Ectodermal cell (in vitro differentiated cells): ENCODE results near the gene CRADD. TPM values are rescaled to one million over a fixed set of nuclear protein-coding genes. Genes with fewer than 3 reads are reported as not detected.
"Not testable (repeated sequence)": the region's sequence is repeated elsewhere in the genome, so short reads cannot be mapped to it uniquely, and the experiment has no call there.

ENCODE experiments used
- H3K27ac ChIP-seq: 2 replicates; pipeline ENCODE4 v1.7.0; 2013; ENCODE audit warnings: mild to moderate bottlenecking, low read depth, low read length; ENCODE audit not compliant: insufficient read depth, poor library complexity, severe bottlenecking
- H3K27me3 ChIP-seq: 2 replicates; pipeline ENCODE4 v1.7.0; 2013; ENCODE audit warnings: mild to moderate bottlenecking, low read length; ENCODE audit not compliant: insufficient read depth, control insufficient read depth, poor library complexity, severe bottlenecking
- H3K36me3 ChIP-seq: one replicate; pipeline ENCODE4 v1.7.0; 2013; ENCODE audit warnings: low read length; ENCODE audit not compliant: control insufficient read depth, insufficient read depth
- H3K4me1 ChIP-seq: one replicate; pipeline ENCODE4 v1.7.0; 2013; ENCODE audit warnings: low read length; ENCODE audit not compliant: control insufficient read depth, insufficient read depth
- H3K4me3 ChIP-seq: 2 replicates; pipeline ENCODE4 v1.7.0; 2013; ENCODE audit warnings: low read depth, low read length, control low read depth; ENCODE audit not compliant: insufficient read depth
- H3K9me3 ChIP-seq: 2 replicates; pipeline ENCODE4 v1.7.0; 2013; ENCODE audit warnings: mild to moderate bottlenecking, low read length, moderate library complexity; ENCODE audit not compliant: control insufficient read depth
- WGBS, 2 experiments: methylation state at CpG; one replicate each; pipeline ENCODE4 v1.1.7; 2013; ENCODE audit warnings: missing lambda C conversion rate in 2 of 2; 5-methylcytosine and 5-hydroxymethylcytosine counted together
- polyA plus RNA-seq, 4 experiments: library from polyadenylated mRNA; stranded (reverse); fragments of 50-300 nt; gene quantifications; one replicate each; pipeline ENCODE4 v1.2.3, GENCODE V29; 2013

Gene CRADD
- 11.6 TPM for polyA plus RNA-seq (2013, experiment 1 of 4)
- polyA plus RNA-seq (2013, experiment 2 of 4), result 9.0 TPM
- polyA plus RNA-seq (2013, experiment 3 of 4), result 9.8 TPM
- 10.5 TPM for polyA plus RNA-seq (2013, experiment 4 of 4)

GRCh38 chr12:93677195-93678064 is at the start of gene CRADD:
CRADD (plus strand) TSS chr12:93677375.
- 0 to 1% methylated on average over 41 of the region's 41 CpGs for WGBS, 2 experiments
- peak within 1 kb of the TSS; percentile 67 for H3K4me3 ChIP-seq
- H3K4me1 ChIP-seq, result no peaks in the 10 kb centered on the region

GRCh38 chr12:93632383-93632782 is 44.8 kb upstream of the CRADD start:
- 91 to 94% methylated on average over 1 of the region's 1 CpG for WGBS, 2 experiments
- H3K4me3 ChIP-seq, result no peak overlapping the region
- no peaks in the 10 kb centered on the region for H3K4me1 ChIP-seq
- no peaks in the 10 kb centered on the region for H3K36me3 ChIP-seq
- no peaks in the 10 kb centered on the region for H3K27me3 ChIP-seq
- H3K27ac ChIP-seq, result no peak overlapping the region
- H3K9me3 ChIP-seq, result no peaks in the 10 kb centered on the region

More at GRCh38 chr12:93677195-93678064, at the start of gene CRADD:
- Histone ChIP-seq H3K27ac (peak within 1 kb of the TSS; percentile 96), H3K9me3 (no peaks in the 10 kb centered on the region), H3K36me3 (no peaks in the 10 kb centered on the region), H3K27me3 (no peaks in the 10 kb centered on the region)

- Histone ChIP-seq H3K9me3 (no peaks in the 10 kb centered on the region), H3K4me1 (no peaks in the 10 kb centered on the region), H3K36me3 (no peaks in the 10 kb centered on the region), H3K4me3 (no peak overlapping the region), H3K27ac (no peak overlapping the region), H3K27me3 (no peaks in the 10 kb centered on the region)
- whole genome bisulfite sequencing, 2 experiments, result 97 to 98% methylated on average over 3 of the region's 3 CpGs
These were observed 42.8 kb upstream of the CRADD start for GRCh38 chr12:93634416-93634815.

GRCh38 chr12:93636708-93637107 is 40.5 kb upstream of the CRADD start:
- Histone ChIP-seq H3K27ac (no peak overlapping the region), H3K4me1 (no peaks in the 10 kb centered on the region), H3K36me3 (no peaks in the 10 kb centered on the region), H3K4me3 (no peak overlapping the region), H3K27me3 (no peaks in the 10 kb centered on the region), H3K9me3 (no peaks in the 10 kb centered on the region)
- WGBS, 2 experiments, result 87 to 100% methylated on average over 2 of the region's 2 CpGs

GRCh38 chr12:93638095-93638494 is 39.1 kb upstream of the CRADD start:
- Histone ChIP-seq H3K9me3 (no peaks in the 10 kb centered on the region), H3K4me3 (no peak overlapping the region), H3K36me3 (no peaks in the 10 kb centered on the region), H3K27me3 (no peaks in the 10 kb centered on the region), H3K27ac (no peak overlapping the region), H3K4me1 (no peaks in the 10 kb centered on the region)
- WGBS, 2 experiments, result 75 to 77% methylated on average over 2 of the region's 2 CpGs

- 86 to 95% methylated on average over 6 of the region's 6 CpGs for WGBS, 2 experiments
- Histone ChIP-seq H3K4me1 (no peaks in the 10 kb centered on the region), H3K4me3 (no peak overlapping the region), H3K27ac (no peak overlapping the region), H3K9me3 (no peaks in the 10 kb centered on the region), H3K27me3 (no peaks in the 10 kb centered on the region), H3K36me3 (no peaks in the 10 kb centered on the region)
These were observed 38.2 kb upstream of the CRADD start for GRCh38 chr12:93638954-93639353.

DNA sequence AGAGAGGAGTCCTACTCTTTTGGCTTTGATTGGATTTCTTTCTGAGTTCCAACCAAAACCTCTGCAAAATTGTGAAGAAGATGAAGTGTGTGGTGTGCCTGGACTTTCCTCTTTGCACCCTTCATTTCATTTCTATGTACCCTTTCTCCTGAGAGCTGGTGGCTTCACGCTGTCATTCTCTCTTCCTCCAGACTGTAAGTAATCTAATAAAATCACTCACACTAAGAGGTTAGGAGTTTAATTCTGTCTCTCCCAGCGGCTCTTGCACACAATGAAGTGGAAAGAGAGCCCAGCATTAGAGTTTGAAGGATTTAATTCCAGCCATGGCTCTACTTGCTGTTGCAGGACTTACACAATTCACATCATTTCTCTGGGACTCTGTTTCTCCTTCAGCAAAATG is 37.8 kb upstream of the CRADD start:
- no peaks in the 10 kb centered on the region for H3K36me3 ChIP-seq
- WGBS, 2 experiments, result 90 to 100% methylated on average over 2 of the region's 2 CpGs
- no peaks in the 10 kb centered on the region for H3K27me3 ChIP-seq
- no peaks in the 10 kb centered on the region for H3K9me3 ChIP-seq
- no peak overlapping the region for H3K27ac ChIP-seq
- H3K4me3 ChIP-seq, result no peak overlapping the region
- no peaks in the 10 kb centered on the region for H3K4me1 ChIP-seq

DNA sequence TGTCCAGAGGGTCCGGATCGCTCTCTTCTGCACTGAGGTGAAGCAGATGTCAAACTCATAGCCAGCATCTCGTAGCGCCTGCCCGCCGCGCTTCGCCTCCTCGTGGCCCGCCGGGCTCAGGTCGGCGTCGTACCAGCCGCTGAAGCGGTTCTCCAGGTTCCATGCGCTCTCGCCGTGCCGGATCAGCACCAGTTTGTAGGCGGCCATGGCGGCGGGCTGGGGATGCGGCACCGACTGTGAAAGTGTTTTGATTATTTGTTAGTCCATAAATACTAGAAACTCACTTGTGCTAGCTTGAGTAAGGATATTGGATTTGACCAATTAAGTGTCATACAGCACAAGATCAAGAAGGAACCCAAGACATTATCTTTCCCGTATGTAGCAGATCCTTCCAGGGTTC is 35.8 kb upstream of the CRADD start:
- not testable (repeated sequence) for H3K4me3 ChIP-seq, H3K9me3 ChIP-seq
- WGBS, 2 experiments, result 97 to 100% methylated on average over 5 to 7 of the region's 26 CpGs

DNA sequence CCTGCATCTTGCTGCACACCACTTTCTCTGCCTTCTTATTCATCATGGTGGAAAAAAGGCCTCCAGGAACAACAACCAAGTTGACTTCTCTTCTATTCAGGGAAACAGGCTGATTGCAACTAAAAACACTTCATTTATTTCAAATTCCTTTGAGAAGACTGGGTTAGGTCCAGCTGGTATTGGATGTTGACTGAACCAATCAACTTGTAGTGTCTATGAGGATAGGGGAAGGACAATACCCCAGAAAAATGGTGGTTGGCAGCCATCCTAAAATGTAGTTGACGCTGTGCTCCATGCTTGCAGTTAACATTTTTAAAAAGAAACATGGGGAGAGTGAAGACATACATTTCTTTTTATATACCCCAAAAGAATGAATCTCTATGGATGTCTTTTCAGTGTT is 34.4 kb upstream of the CRADD start:
- no peaks in the 10 kb centered on the region for H3K27me3 ChIP-seq
- 100% methylated on average over 1 of the region's 1 CpG for WGBS, 2 experiments
- no peaks in the 10 kb centered on the region for H3K36me3 ChIP-seq
- H3K4me3 ChIP-seq, result no peak overlapping the region
- H3K27ac ChIP-seq, result no peak overlapping the region
- H3K4me1 ChIP-seq, result no peaks in the 10 kb centered on the region
- no peaks in the 10 kb centered on the region for H3K9me3 ChIP-seq

More for the DNA sequence above, 35.8 kb upstream of the CRADD start:
- not testable (repeated sequence) for H3K4me1 ChIP-seq, H3K36me3 ChIP-seq, H3K27ac ChIP-seq, H3K27me3 ChIP-seq

- Histone ChIP-seq H3K4me1 (no peaks in the 10 kb centered on the region), H3K4me3 (no peak overlapping the region), H3K36me3 (no peaks in the 10 kb centered on the region), H3K27ac (no peak overlapping the region), H3K27me3 (no peaks in the 10 kb centered on the region), H3K9me3 (no peaks in the 10 kb centered on the region)
- WGBS, 2 experiments, result 82 to 88% methylated on average over 1 of the region's 1 CpG
These were observed 31.5 kb upstream of the CRADD start for GRCh38 chr12:93645702-93646101.
